Endothelial cell of umbilical vein (primary cell): ENCODE results near the gene PRDM2. TPM values are rescaled to one million over a fixed set of nuclear protein-coding genes. Genes with fewer than 3 reads are reported as not detected.
A peak's percentile ranks its signal among the peaks of the same experiment; 100 is the strongest.

Source experiments
- BruUV-seq: library from RNA; stranded (reverse); fragments of 400-500 nt; replicated peaks from 2 replicates; lab custom pipeline; 2021; lab: Mats Ljungman, UMichigan
- CTCF ChIA-PET: fragments of 300-600, 350-600 bp; sonication (Branson Sonifier 250); formaldehyde crosslinking; loops from one replicate; lab custom pipeline; 2021; ENCODE audit warnings: antibody characterized with exemption, inconsistent platforms; lab: Charles Lee
- POLR2A ChIA-PET: fragments of 300-600, 350-600 bp; sonication (Branson Sonifier 250); formaldehyde crosslinking; loops from one replicate; lab custom pipeline; 2021; ENCODE audit warnings: antibody characterized with exemption, inconsistent platforms; lab: Charles Lee
- DNase-seq: peaks from one replicate; pipeline ENCODE4 v3.0.0-alpha.2; 2011; ENCODE audit warnings: low read depth, low spot score
- FAIRE-seq: peaks from 2 replicates; lab custom pipeline; 2011; peaks lifted over from hg19 to GRCh38; lab: Jason Lieb, UNC
- H2AFZ ChIP-seq: 2 replicates; pipeline ENCODE4 v1.6.0; 2012; ENCODE audit warnings: low read depth, low read length, control low read depth, inconsistent platforms
- H3K27ac ChIP-seq: 2 replicates; pipeline ENCODE4 v1.5.1; 2011; ENCODE audit warnings: low read depth, mild to moderate bottlenecking, control low read depth, low read length, moderate library complexity; ENCODE audit not compliant: insufficient read depth
- H3K27me3 ChIP-seq, 2 experiments: 2 replicates each; pipeline versions ENCODE4 v1.6.0 to v1.6.1; 2011; ENCODE audit warnings: low read length in 2 of 2, mixed read lengths in 1 of 2; ENCODE audit not compliant: control insufficient read depth in 2 of 2, insufficient read depth in 2 of 2
- H3K36me3 ChIP-seq, 2 experiments: 2 replicates in 1 of 2; 3 replicates in 1 of 2; pipeline ENCODE4 v1.5.1; 2011; ENCODE audit warnings: low read length in 2 of 2, mild to moderate bottlenecking in 1 of 2, moderate library complexity in 1 of 2; ENCODE audit not compliant: control insufficient read depth in 2 of 2, insufficient read depth in 2 of 2; ENCODE audit errors: extremely low read depth in 1 of 2
- H3K4me1 ChIP-seq: 3 replicates; pipeline ENCODE4 v1.5.1; 2011; ENCODE audit warnings: mild to moderate bottlenecking, low read length; ENCODE audit not compliant: control insufficient read depth, insufficient read depth; ENCODE audit errors: extremely low read depth
- H3K4me2 ChIP-seq: 2 replicates; pipeline ENCODE4 v1.6.1; 2011; ENCODE audit warnings: low read length, control low read depth, mixed read lengths; ENCODE audit not compliant: insufficient read depth
- H3K4me3 ChIP-seq, 3 experiments: fragments of 200-600 bp in 1 of 3; sonication (generic), shearing (Covaris generic) in 1 of 3; replicated peaks in 1 of 3; 2 replicates each; pipeline ENCODE4 v1.5.1; 2011 to 2016; ENCODE audit warnings: control low read depth in 3 of 3, low read length in 3 of 3, mild to moderate bottlenecking in 2 of 3, inconsistent platforms in 1 of 3, low read depth in 1 of 3, moderate library complexity in 1 of 3; ENCODE audit not compliant: insufficient read depth in 1 of 3
- H3K79me2 ChIP-seq: 2 replicates; pipeline ENCODE4 v1.6.0; 2012; ENCODE audit warnings: low read length, inconsistent platforms; ENCODE audit not compliant: control insufficient read depth, insufficient read depth
- H3K9ac ChIP-seq: replicated peaks from 2 replicates; pipeline ENCODE3; 2011; ENCODE audit warnings: low read length, control low read depth; ENCODE audit not compliant: insufficient read depth; ENCODE audit errors: extremely low read depth
- H3K9me1 ChIP-seq: replicated peaks from 3 replicates; pipeline ENCODE4 v1.6.0; 2011; ENCODE audit warnings: mild to moderate bottlenecking, low read length; ENCODE audit not compliant: control insufficient read depth, insufficient read depth; ENCODE audit errors: extremely low read depth
- H3K9me3 ChIP-seq: replicated peaks from 2 replicates; pipeline ENCODE4 v1.5.1; 2012; ENCODE audit warnings: low read length, inconsistent platforms; ENCODE audit not compliant: control insufficient read depth, insufficient read depth
- H4K20me1 ChIP-seq: replicated peaks from 2 replicates; pipeline ENCODE3; 2011; ENCODE audit warnings: mild to moderate bottlenecking, low read length; ENCODE audit not compliant: control insufficient read depth, insufficient read depth; ENCODE audit errors: extremely low read depth
- EZH2 ChIP-seq: IDR thresholded peaks from 2 replicates; pipeline ENCODE4 v1.6.1; 2012; ENCODE audit warnings: borderline replicate concordance, low read depth, mild to moderate bottlenecking, moderate library complexity, low read length, inconsistent platforms; ENCODE audit not compliant: severe bottlenecking
- FOS ChIP-seq: IDR thresholded peaks from 2 replicates; pipeline ENCODE4 v1.6.1; 2011; ENCODE audit warnings: mild to moderate bottlenecking, low read length, moderate library complexity, borderline replicate concordance; ENCODE audit not compliant: insufficient read depth
- GATA2 ChIP-seq: IDR thresholded peaks from 2 replicates; pipeline ENCODE4 v1.7.0; 2011; ENCODE audit warnings: low read depth, mild to moderate bottlenecking, moderate library complexity, mixed read lengths, low read length; ENCODE audit not compliant: insufficient read length, insufficient read depth
- JUN ChIP-seq: IDR thresholded peaks from 2 replicates; pipeline ENCODE4 v1.6.1; 2011; ENCODE audit warnings: borderline replicate concordance, low read depth; ENCODE audit not compliant: insufficient read length, insufficient read depth
- MYC ChIP-seq: IDR thresholded peaks from one replicate; pipeline ENCODE4 v1.6.1; 2011; ENCODE audit warnings: mild to moderate bottlenecking, low read depth, low read length
- POLR2A ChIP-seq: IDR thresholded peaks from 2 replicates; pipeline ENCODE4 v1.6.1; 2012; ENCODE audit warnings: low read depth, mild to moderate bottlenecking, control low read depth, low read length
- POLR2AphosphoS5 ChIP-seq: IDR thresholded peaks from 2 replicates; pipeline ENCODE4 v1.6.1; 2012; ENCODE audit warnings: low read depth, mild to moderate bottlenecking, control low read depth, low read length, moderate library complexity; ENCODE audit not compliant: insufficient read depth
- dilution Hi-C: fragments of 300-500 bp; cut with MboI; formaldehyde crosslinking; loops from one replicate; pipeline ENCODE4 v1.15.0; 2019; ENCODE audit warnings: low sequenced_read_pairs; ENCODE audit not compliant: extremely low pct_ligation_motif_present
- intact Hi-C: fragments of 100-400 bp; cut with micrococcal nuclease; formaldehyde crosslinking; loops from one replicate; pipeline ENCODE4 v1.10.0; 2022
- polyA plus RNA-seq, 4 experiments: library from polyadenylated mRNA; depleted of rRNA in 3 of 4; stranded (reverse) in 3 of 4; unstranded in 1 of 4; fragments of >200 nt; gene quantifications; 2 replicates each; pipeline versions ENCODE4 v1.2.1 to v1.2.3, GENCODE V29; 2011 to 2012; ENCODE audit warnings: missing spikeins in 1 of 4
- total RNA-seq: library from RNA; stranded (reverse); gene quantifications from 2 replicates; pipeline ENCODE4 v1.2.3, GENCODE V29; 2021
- TF ChIP-seq, protein P1 (sequence below), 2 donors: IDR thresholded peaks; 1 replicate in 1 of 2; 2 replicates in 1 of 2; pipeline ENCODE4 v1.5.1; 2011; ENCODE audit warnings: low read length in 2 of 2, mild to moderate bottlenecking in 2 of 2, moderate library complexity in 2 of 2, control low read depth in 1 of 2, inconsistent platforms in 1 of 2, low read depth in 1 of 2; ENCODE audit not compliant: insufficient read depth in 1 of 2; ENCODE audit errors: extremely low read depth in 1 of 2
- TF ChIP-seq, protein P2 (sequence below): IDR thresholded peaks from 2 replicates; pipeline ENCODE4 v1.6.1; 2011; ENCODE audit not compliant: insufficient read depth, insufficient read length

Gene PRDM2
- total and polyA plus RNA-seq, 2 donors (not counting 3 experiments of a cell fraction or from before 2014, with no cell fraction given): 11.3 to 35.7 TPM

DNA sequence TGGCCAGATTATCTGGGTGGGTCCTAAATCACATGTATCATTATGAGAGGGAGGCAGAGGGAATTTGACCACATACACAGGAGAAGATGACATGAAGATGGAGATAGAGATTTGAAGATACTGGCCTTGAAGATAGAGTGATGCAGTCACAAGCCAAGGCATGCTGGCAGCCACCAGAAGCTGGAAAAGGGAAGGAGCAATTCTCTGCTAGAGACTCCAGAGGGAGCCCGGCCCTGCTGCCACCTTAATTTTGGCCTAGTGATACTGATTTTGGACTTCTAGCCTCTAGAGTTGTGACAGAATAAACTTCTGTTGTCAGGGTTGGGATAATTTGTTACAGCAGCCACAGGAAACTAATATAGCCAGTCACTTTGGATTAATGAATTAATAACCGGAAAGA, 2.2 kb upstream of the PRDM2 start:
- no peak overlapping the region for H3K9ac ChIP-seq
- H3K4me1 ChIP-seq: no peaks in the 10 kb centered on the region
- no peak overlapping the region for H2AFZ ChIP-seq
- H3K79me2 ChIP-seq: peaks cover under 1% of the 10 kb centered on the region
- DNase-seq: no peak
- ChIA-PET POLR2A (interaction anchor here (0.7 kb wide), 1 partner anchor 474 kb away, joined by 3 read pairs; no protein-coding TSS in a partner anchor), CTCF (no interaction called here)
- H3K27ac ChIP-seq: no peak overlapping the region
- BruUV-seq: no TSS peak
- H3K27me3 ChIP-seq: peaks cover 0 to 2% of the 10 kb centered on the region in 2 experiments
- H3K9me1 ChIP-seq: no peaks in the 10 kb centered on the region
- H3K4me3 ChIP-seq: no peak overlapping the region
- no peaks in the 10 kb centered on the region for H4K20me1 ChIP-seq
- no peak for FAIRE-seq
- no peak for TF ChIP-seq FOS
- TF ChIP-seq, protein P1, sequence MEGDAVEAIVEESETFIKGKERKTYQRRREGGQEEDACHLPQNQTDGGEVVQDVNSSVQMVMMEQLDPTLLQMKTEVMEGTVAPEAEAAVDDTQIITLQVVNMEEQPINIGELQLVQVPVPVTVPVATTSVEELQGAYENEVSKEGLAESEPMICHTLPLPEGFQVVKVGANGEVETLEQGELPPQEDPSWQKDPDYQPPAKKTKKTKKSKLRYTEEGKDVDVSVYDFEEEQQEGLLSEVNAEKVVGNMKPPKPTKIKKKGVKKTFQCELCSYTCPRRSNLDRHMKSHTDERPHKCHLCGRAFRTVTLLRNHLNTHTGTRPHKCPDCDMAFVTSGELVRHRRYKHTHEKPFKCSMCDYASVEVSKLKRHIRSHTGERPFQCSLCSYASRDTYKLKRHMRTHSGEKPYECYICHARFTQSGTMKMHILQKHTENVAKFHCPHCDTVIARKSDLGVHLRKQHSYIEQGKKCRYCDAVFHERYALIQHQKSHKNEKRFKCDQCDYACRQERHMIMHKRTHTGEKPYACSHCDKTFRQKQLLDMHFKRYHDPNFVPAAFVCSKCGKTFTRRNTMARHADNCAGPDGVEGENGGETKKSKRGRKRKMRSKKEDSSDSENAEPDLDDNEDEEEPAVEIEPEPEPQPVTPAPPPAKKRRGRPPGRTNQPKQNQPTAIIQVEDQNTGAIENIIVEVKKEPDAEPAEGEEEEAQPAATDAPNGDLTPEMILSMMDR (IDR thresholded peaks at IDR 0.05; ENCODE audit: extremely low read depth in 1 of 2, insufficient read depth in 1 of 2, low read depth in 1 of 2, low read length in 2 of 2): no peak
- TF ChIP-seq, protein P2, sequence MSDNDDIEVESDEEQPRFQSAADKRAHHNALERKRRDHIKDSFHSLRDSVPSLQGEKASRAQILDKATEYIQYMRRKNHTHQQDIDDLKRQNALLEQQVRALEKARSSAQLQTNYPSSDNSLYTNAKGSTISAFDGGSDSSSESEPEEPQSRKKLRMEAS: no peak
- no peak for TF ChIP-seq POLR2A
- TF ChIP-seq JUN: no peak
- no peaks in the 10 kb centered on the region for H3K36me3 ChIP-seq
- H3K9me3 ChIP-seq: no peaks in the 10 kb centered on the region
- H3K4me2 ChIP-seq: no peak overlapping the region
- intact Hi-C loops: no loop called here
- dilution Hi-C loops: no loop called here

DNA sequence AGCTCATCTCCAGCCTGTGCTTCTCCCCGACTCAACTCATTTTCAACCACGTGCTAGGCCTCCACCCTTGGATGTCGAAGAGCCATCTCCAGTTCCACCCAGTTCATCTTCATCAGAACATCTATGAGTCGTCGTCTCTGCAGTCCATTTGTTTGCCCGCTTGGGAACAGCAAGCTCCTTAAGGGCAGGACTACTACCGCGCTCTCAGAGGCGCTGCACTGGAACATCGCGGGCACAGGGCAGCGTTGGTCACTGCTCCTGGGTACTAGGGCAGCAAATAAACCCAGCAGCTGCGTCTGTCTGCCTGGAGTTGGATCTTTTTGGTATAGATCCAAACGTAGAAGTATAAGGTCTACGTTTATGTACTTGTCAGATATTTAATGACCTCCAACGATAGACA, 478 bp upstream of the PRDM2 start:
- Histone ChIP-seq H3K9me1 (no peaks in the 10 kb centered on the region), H3K4me2 (peak overlapping the region; percentile 66), H3K27me3 (peaks cover 0 to 2% of the 10 kb centered on the region in 2 experiments), H2AFZ (peak overlapping the region; percentile 99), H3K9me3 (no peaks in the 10 kb centered on the region), H3K4me1 (no peaks in the 10 kb centered on the region), H3K9ac (peak overlapping the region; percentile 80), H3K79me2 (peaks cover 2% of the 10 kb centered on the region), H3K4me3 (peak overlapping the region; percentile 59 to 89 (median 70)), H3K27ac (peak overlapping the region; percentile 65), H4K20me1 (no peaks in the 10 kb centered on the region), H3K36me3 (no peaks in the 10 kb centered on the region)
- no peak for FAIRE-seq
- ChIA-PET CTCF (no interaction called here), POLR2A (no interaction called here)
- DNase-seq: no peak
- dilution Hi-C loops: no loop called here
- TF ChIP-seq, protein P1 (IDR thresholded peaks at IDR 0.05; ENCODE audit: extremely low read depth in 1 of 2, insufficient read depth in 1 of 2, low read depth in 1 of 2, low read length in 2 of 2): no peak
- TF ChIP-seq JUN: no peak
- no peak for TF ChIP-seq FOS
- TF ChIP-seq EZH2: no peak
- TF ChIP-seq GATA2: no peak
- no peak for TF ChIP-seq POLR2A
- no peak for TF ChIP-seq MYC
- TF ChIP-seq POLR2AphosphoS5: no peak
- TF ChIP-seq, protein P2: no peak
- TSS peak; percentile 63 for BruUV-seq
- intact Hi-C loops: no loop called here
